Activated naive CD4-positive, alpha-beta T cell treated with anti-CD3 and anti-CD28 coated beads, Interleukin-2, amount 10 ng/mL, durations not matched to agents 7 days and 5 days (primary cell): ENCODE measurements around the gene PLXNA4.

Experiments
- CTCF ChIA-PET: fragments of 350-600 bp; sonication (Branson Sonifier 250); formaldehyde crosslinking; loops from one replicate; lab custom pipeline; 2021; ENCODE audit warnings: antibody characterized with exemption; lab: Charles Lee
- DNase-seq: peaks from one replicate; pipeline ENCODE4 v3.0.0-alpha.2; 2020
- H3K27ac Mint-ChIP-seq: one replicate; pipeline ENCODE4 v1.8.0; 2021; ENCODE audit warnings: mild to moderate bottlenecking, moderate library complexity, mixed read lengths
- H3K27me3 Mint-ChIP-seq: one replicate; pipeline ENCODE4 v1.8.0; 2021; ENCODE audit warnings: mild to moderate bottlenecking, mixed read lengths
- H3K36me3 Mint-ChIP-seq: one replicate; pipeline ENCODE4 v1.8.0; 2021; ENCODE audit warnings: mixed read lengths
- H3K4me1 Mint-ChIP-seq: one replicate; pipeline ENCODE4 v1.8.0; 2021; ENCODE audit warnings: mixed read lengths
- H3K4me3 Mint-ChIP-seq: one replicate; pipeline ENCODE4 v1.8.0; 2021; ENCODE audit warnings: mild to moderate bottlenecking, moderate library complexity, mixed read lengths
- H3K9me3 Mint-ChIP-seq: one replicate; pipeline ENCODE4 v1.8.0; 2021; ENCODE audit warnings: mixed read lengths

PLXNA4 gene

GRCh38 chr7:132343199-132343598, 233.1 kb downstream of the PLXNA4 start:
- CTCF ChIA-PET = no interaction called here
- H3K9me3 Mint-ChIP-seq = no peaks in the 10 kb centered on the region
- no peak for DNase-seq
- no peak overlapping the region for H3K4me3 Mint-ChIP-seq
- H3K27me3 Mint-ChIP-seq = peaks cover 48% of the 10 kb centered on the region
- no peak overlapping the region for H3K27ac Mint-ChIP-seq
- H3K36me3 Mint-ChIP-seq = no peaks in the 10 kb centered on the region
- H3K4me1 Mint-ChIP-seq = no peaks in the 10 kb centered on the region

- CTCF ChIA-PET = interaction anchor here (1.5 kb wide), 1 partner anchor 243 kb away, joined by 3 read pairs; no protein-coding TSS in a partner anchor
- no peaks in the 10 kb centered on the region for H3K4me1 Mint-ChIP-seq
- no peak overlapping the region for H3K27ac Mint-ChIP-seq
- H3K4me3 Mint-ChIP-seq = no peak overlapping the region
- peaks cover 43% of the 10 kb centered on the region for H3K27me3 Mint-ChIP-seq
- no peak for DNase-seq
- no peaks in the 10 kb centered on the region for H3K9me3 Mint-ChIP-seq
- no peaks in the 10 kb centered on the region for H3K36me3 Mint-ChIP-seq
These were observed 238.7 kb downstream of the PLXNA4 start for GRCh38 chr7:132337450-132338080.

- H3K4me3 Mint-ChIP-seq = no peak overlapping the region
- H3K27ac Mint-ChIP-seq = no peak overlapping the region
- no peaks in the 10 kb centered on the region for H3K9me3 Mint-ChIP-seq
- peaks cover 44% of the 10 kb centered on the region for H3K27me3 Mint-ChIP-seq
- no peaks in the 10 kb centered on the region for H3K4me1 Mint-ChIP-seq
- CTCF ChIA-PET = interaction anchor here (1.5 kb wide), 1 partner anchor 244 kb away, joined by 3 read pairs; no protein-coding TSS in a partner anchor
- no peak for DNase-seq
- no peaks in the 10 kb centered on the region for H3K36me3 Mint-ChIP-seq
These were observed 239.5 kb downstream of the PLXNA4 start for GRCh38 chr7:132336797-132337196.

- Mint-ChIP-seq H3K36me3 (no peaks in the 10 kb centered on the region), H3K27me3 (peaks cover 51% of the 10 kb centered on the region), H3K27ac (no peak overlapping the region), H3K4me3 (no peak overlapping the region), H3K4me1 (no peaks in the 10 kb centered on the region), H3K9me3 (no peaks in the 10 kb centered on the region)
- CTCF ChIA-PET = no interaction called here
- no peak for DNase-seq
These were observed 243.0 kb downstream of the PLXNA4 start for GRCh38 chr7:132333301-132333700.

- no peaks in the 10 kb centered on the region for H3K9me3 Mint-ChIP-seq
- CTCF ChIA-PET = interaction anchor here (1.3 kb wide), 1 partner anchor 252 kb away, joined by 7 read pairs; no protein-coding TSS in a partner anchor
- no peak for DNase-seq
- peaks cover 67% of the 10 kb centered on the region for H3K27me3 Mint-ChIP-seq
- no peak overlapping the region for H3K4me3 Mint-ChIP-seq
- no peak overlapping the region for H3K27ac Mint-ChIP-seq
- peaks cover 3% of the 10 kb centered on the region for H3K4me1 Mint-ChIP-seq
- no peaks in the 10 kb centered on the region for H3K36me3 Mint-ChIP-seq
These were observed 247.5 kb downstream of the PLXNA4 start for GRCh38 chr7:132328760-132329159.

- CTCF ChIA-PET = no interaction called here
- Mint-ChIP-seq H3K27me3 (peaks cover 63% of the 10 kb centered on the region), H3K36me3 (no peaks in the 10 kb centered on the region), H3K4me3 (no peak overlapping the region), H3K27ac (no peak overlapping the region), H3K9me3 (no peaks in the 10 kb centered on the region), H3K4me1 (peaks cover 7% of the 10 kb centered on the region)
- no peak for DNase-seq
These were observed 248.1 kb downstream of the PLXNA4 start for GRCh38 chr7:132328047-132328620.

- Mint-ChIP-seq H3K27me3 (peaks cover 64% of the 10 kb centered on the region), H3K9me3 (no peaks in the 10 kb centered on the region), H3K4me1 (peaks cover 7% of the 10 kb centered on the region), H3K27ac (no peak overlapping the region), H3K36me3 (no peaks in the 10 kb centered on the region), H3K4me3 (no peak overlapping the region)
- CTCF ChIA-PET = no interaction called here
- DNase-seq = no peak
These were observed 249.2 kb downstream of the PLXNA4 start for GRCh38 chr7:132326878-132327589.

GRCh38 chr7:132322970-132323369, 253.3 kb downstream of the PLXNA4 start:
- CTCF ChIA-PET = no interaction called here
- no peak overlapping the region for H3K4me3 Mint-ChIP-seq

GRCh38 chr7:132321387-132321786, 254.9 kb downstream of the PLXNA4 start:
- CTCF ChIA-PET = interaction anchor here (1.0 to 8.6 kb wide), 2 partner anchors 190 to 260 kb away, joined by 3 to 115 read pairs; no protein-coding TSS in a partner anchor
- peaks cover 46% of the 10 kb centered on the region for H3K4me1 Mint-ChIP-seq
- H3K9me3 Mint-ChIP-seq = peaks cover 8% of the 10 kb centered on the region
- H3K4me3 Mint-ChIP-seq = no peak overlapping the region
- peaks cover 4% of the 10 kb centered on the region for H3K36me3 Mint-ChIP-seq
- no peak overlapping the region for H3K27ac Mint-ChIP-seq
- peaks cover 77% of the 10 kb centered on the region for H3K27me3 Mint-ChIP-seq
- DNase-seq = no peak

More at GRCh38 chr7:132322970-132323369, 253.3 kb downstream of the PLXNA4 start:
- Mint-ChIP-seq H3K27me3 (peaks cover 74% of the 10 kb centered on the region), H3K36me3 (no peaks in the 10 kb centered on the region), H3K9me3 (no peaks in the 10 kb centered on the region), H3K27ac (no peak overlapping the region), H3K4me1 (peaks cover 40% of the 10 kb centered on the region)
- no peak for DNase-seq

GRCh38 chr7:132319481-132319880, 256.8 kb downstream of the PLXNA4 start:
- Mint-ChIP-seq H3K27me3 (peaks cover 67% of the 10 kb centered on the region), H3K36me3 (peaks cover 4% of the 10 kb centered on the region), H3K4me3 (no peak overlapping the region), H3K4me1 (peaks cover 54% of the 10 kb centered on the region), H3K27ac (no peak overlapping the region), H3K9me3 (peaks cover 8% of the 10 kb centered on the region)
- DNase-seq = no peak
- CTCF ChIA-PET = interaction anchor here (1.3 to 8.6 kb wide), 8 partner anchors 10 to 1115 kb away, joined by 4 to 115 read pairs (median 11); no protein-coding TSS in a partner anchor

- H3K27ac Mint-ChIP-seq = no peak overlapping the region
- CTCF ChIA-PET = interaction anchor here (0.6 to 8.6 kb wide), 17 partner anchors 9 to 1116 kb away, joined by 3 to 115 read pairs (median 4); no protein-coding TSS in a partner anchor
- peak; percentile 88 for DNase-seq
- H3K36me3 Mint-ChIP-seq = peaks cover 4% of the 10 kb centered on the region
- H3K9me3 Mint-ChIP-seq = peaks cover 8% of the 10 kb centered on the region
- H3K4me3 Mint-ChIP-seq = peak overlapping the region; percentile 4
- peaks cover 69% of the 10 kb centered on the region for H3K27me3 Mint-ChIP-seq
- peaks cover 50% of the 10 kb centered on the region for H3K4me1 Mint-ChIP-seq
These were observed 257.6 kb downstream of the PLXNA4 start for GRCh38 chr7:132318352-132319318.

GRCh38 chr7:132317701-132318351, 258.4 kb downstream of the PLXNA4 start:
- CTCF ChIA-PET = interaction anchor here (1.1 to 8.6 kb wide), 5 partner anchors 77 to 267 kb away, joined by 3 to 115 read pairs (median 15); no protein-coding TSS in a partner anchor
- Mint-ChIP-seq H3K9me3 (peaks cover 8% of the 10 kb centered on the region), H3K36me3 (peaks cover 4% of the 10 kb centered on the region), H3K27me3 (peaks cover 74% of the 10 kb centered on the region), H3K27ac (no peak overlapping the region), H3K4me3 (no peak overlapping the region), H3K4me1 (peaks cover 48% of the 10 kb centered on the region)
- DNase-seq = no peak

GRCh38 chr7:132312531-132313055, 263.7 kb downstream of the PLXNA4 start:
- CTCF ChIA-PET = interaction anchor here (1.0 kb wide), 1 partner anchor 268 kb away, joined by 4 read pairs; no protein-coding TSS in a partner anchor
- H3K27me3 Mint-ChIP-seq = peaks cover 58% of the 10 kb centered on the region
- peaks cover 25% of the 10 kb centered on the region for H3K4me1 Mint-ChIP-seq
- no peak overlapping the region for H3K27ac Mint-ChIP-seq
- peaks cover 4% of the 10 kb centered on the region for H3K36me3 Mint-ChIP-seq
- peaks cover 8% of the 10 kb centered on the region for H3K9me3 Mint-ChIP-seq
- DNase-seq = no peak
- H3K4me3 Mint-ChIP-seq = no peak overlapping the region
